WTC11 (cell line): ENCODE data around the gene SLC19A1. TPM values are rescaled to one million over a fixed set of nuclear protein-coding genes. Genes with fewer than 3 reads are reported as not detected.

ENCODE experiments used
- AR ChIP-seq: fragments of 250-450 bp; sonication (Bioruptor Pico); IDR thresholded peaks from 2 replicates; pipeline ENCODE4 v1.9.0; 2021; ENCODE audit warnings: mild to moderate bottlenecking
- EMX1 ChIP-seq: fragments of 250-450 bp; sonication (Bioruptor Pico); IDR thresholded peaks from 2 replicates; pipeline ENCODE4 v1.8.0; 2021; ENCODE audit warnings: mild to moderate bottlenecking
- FOXK1 ChIP-seq: sonication (generic); formaldehyde crosslinking; IDR thresholded peaks from 2 replicates; pipeline ENCODE4 v1.8.0; 2022; ENCODE audit warnings: mild to moderate bottlenecking, moderate library complexity, missing genetic modification reagents
- FOXP1 ChIP-seq: sonication (generic); formaldehyde crosslinking; IDR thresholded peaks from 2 replicates; pipeline ENCODE4 v1.8.0; 2022; ENCODE audit warnings: missing genetic modification reagents, mild to moderate bottlenecking, moderate library complexity, borderline replicate concordance
- GRHL2 ChIP-seq: fragments of 250-450 bp; sonication (Bioruptor Pico); IDR thresholded peaks from 2 replicates; pipeline ENCODE4 v1.8.0; 2022; ENCODE audit warnings: mild to moderate bottlenecking, moderate library complexity; ENCODE audit not compliant: insufficient replicate concordance, severe bottlenecking
- NFE2L1 ChIP-seq: sonication (generic); formaldehyde crosslinking; IDR thresholded peaks from 2 replicates; pipeline ENCODE4 v1.8.1; 2023; ENCODE audit warnings: missing genetic modification reagents
- NR1H2 ChIP-seq: sonication (generic); formaldehyde crosslinking; IDR thresholded peaks from 2 replicates; pipeline ENCODE4 v1.9.0; 2021; ENCODE audit warnings: mild to moderate bottlenecking, moderate library complexity, missing genetic modification reagents
- PREB ChIP-seq: sonication (generic); formaldehyde crosslinking; IDR thresholded peaks from 2 replicates; pipeline ENCODE4 v1.8.1; 2022; ENCODE audit warnings: mild to moderate bottlenecking, missing genetic modification reagents, moderate library complexity, borderline replicate concordance
- SOX15 ChIP-seq: fragments of 250-450 bp; sonication (Bioruptor Pico); IDR thresholded peaks from 2 replicates; pipeline ENCODE4 v1.9.0; 2021; ENCODE audit warnings: mild to moderate bottlenecking
- STAT6 ChIP-seq: sonication (generic); formaldehyde crosslinking; conservative IDR thresholded peaks from 2 replicates; pipeline ENCODE4 v1.8.1; 2023; ENCODE audit warnings: mild to moderate bottlenecking, low read depth, missing genetic modification reagents, moderate library complexity
- TEAD1 ChIP-seq: sonication (generic); formaldehyde crosslinking; IDR thresholded peaks from 2 replicates; pipeline ENCODE4 v1.8.0; 2022; ENCODE audit warnings: mild to moderate bottlenecking, missing genetic modification reagents
- TP53 ChIP-seq: sonication (generic); formaldehyde crosslinking; IDR thresholded peaks from 2 replicates; pipeline ENCODE4 v1.8.1; 2023; ENCODE audit warnings: mild to moderate bottlenecking, missing genetic modification reagents
- USF1 ChIP-seq: sonication (generic); formaldehyde crosslinking; IDR thresholded peaks from 2 replicates; pipeline ENCODE4 v1.8.0; 2022; ENCODE audit warnings: mild to moderate bottlenecking, missing genetic modification reagents
- ZNF219 ChIP-seq: sonication (generic); formaldehyde crosslinking; IDR thresholded peaks from 2 replicates; pipeline ENCODE4 v1.8.0; 2023; ENCODE audit warnings: missing genetic modification reagents, mild to moderate bottlenecking, borderline replicate concordance
- ZNF232 ChIP-seq: sonication (generic); formaldehyde crosslinking; IDR thresholded peaks from 2 replicates; pipeline ENCODE4 v1.8.0; 2022; ENCODE audit warnings: mild to moderate bottlenecking, missing genetic modification reagents
- ZNF263 ChIP-seq: sonication (generic); formaldehyde crosslinking; IDR thresholded peaks from 2 replicates; pipeline ENCODE4 v1.8.1; 2022; ENCODE audit warnings: low read depth, mild to moderate bottlenecking, moderate library complexity, missing genetic modification reagents
- ZNF317 ChIP-seq: sonication (generic); formaldehyde crosslinking; IDR thresholded peaks from 2 replicates; pipeline ENCODE4 v1.8.1; 2023; ENCODE audit warnings: low read depth, mild to moderate bottlenecking, moderate library complexity, missing genetic modification reagents, borderline replicate concordance
- ZNF671 ChIP-seq: fragments of 250-450 bp; sonication (Bioruptor Pico); IDR thresholded peaks from 2 replicates; pipeline ENCODE4 v1.8.0; 2021; ENCODE audit warnings: mild to moderate bottlenecking
- total RNA-seq: library from RNA; stranded (reverse); gene quantifications from 3 replicates; pipeline ENCODE4 v1.2.3, GENCODE V29; 2021
- TF ChIP-seq, protein P1 (sequence below): sonication (generic); formaldehyde crosslinking; IDR thresholded peaks from 2 replicates; pipeline ENCODE4 v1.8.1; 2023; ENCODE audit warnings: mild to moderate bottlenecking, missing genetic modification reagents

The SLC19A1 gene
- total RNA-seq, 1 experiment from 2014 or later = 29.8 TPM

DNA sequence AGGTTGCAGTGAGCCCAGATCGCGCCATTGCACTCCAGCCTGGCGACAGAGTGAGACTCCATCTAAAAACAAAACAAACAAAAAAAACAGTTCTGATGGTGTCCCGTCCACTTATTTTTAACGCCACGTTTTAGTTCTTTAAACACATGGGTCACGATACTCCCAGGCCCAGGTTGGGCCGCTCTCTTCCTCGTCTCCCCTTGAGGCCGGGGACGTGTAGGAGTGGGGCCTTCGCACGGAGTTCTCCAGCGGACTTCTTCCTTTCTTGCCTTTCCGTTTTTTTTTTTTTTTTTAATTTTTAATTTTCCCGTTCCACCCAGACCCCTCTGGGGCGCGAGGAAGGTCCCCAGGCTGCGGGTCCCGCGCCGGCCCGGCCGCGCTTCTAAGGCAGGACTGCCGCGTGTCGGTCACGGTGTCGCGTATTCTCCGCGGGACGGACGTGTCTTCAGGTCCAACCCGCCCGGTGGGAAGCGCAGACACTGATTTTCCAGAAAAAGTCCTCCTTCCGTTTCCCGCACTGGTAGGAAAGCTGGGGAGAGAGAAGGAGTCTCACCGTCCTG, 47.5 kb upstream of the SLC19A1 start (continued):
- TF ChIP-seq FOXK1 (CRISPR knock-in tag) (peak; percentile 30; the same call in 1 of the 2 replicates), SOX15 (CRISPR knock-in tag) (no peak), ZNF317 (CRISPR knock-in tag) (0 out of 2 replicates have a peak, but pooled peaks have one; percentile 21), TP53 (no peak), STAT6 (CRISPR knock-in tag) (no peak), ZNF219 (CRISPR knock-in tag) (no peak), PREB (no peak), FOXP1 (CRISPR knock-in tag) (no peak), NFE2L1 (CRISPR knock-in tag) (no peak), GRHL2 (CRISPR knock-in tag) (no peak), USF1 (CRISPR knock-in tag) (peak; percentile 41; the same call in 1 of the 2 replicates), TEAD1 (peak; percentile 23; the same call in 1 of the 2 replicates), ZNF232 (CRISPR knock-in tag) (no peak), EMX1 (CRISPR knock-in tag) (no peak), NR1H2 (CRISPR knock-in tag) (no peak), ZNF671 (no peak), AR (CRISPR knock-in tag) (no peak), ZNF263 (CRISPR knock-in tag) (no peak; the same call in 1 of the 2 replicates)
- TF ChIP-seq, protein P1, sequence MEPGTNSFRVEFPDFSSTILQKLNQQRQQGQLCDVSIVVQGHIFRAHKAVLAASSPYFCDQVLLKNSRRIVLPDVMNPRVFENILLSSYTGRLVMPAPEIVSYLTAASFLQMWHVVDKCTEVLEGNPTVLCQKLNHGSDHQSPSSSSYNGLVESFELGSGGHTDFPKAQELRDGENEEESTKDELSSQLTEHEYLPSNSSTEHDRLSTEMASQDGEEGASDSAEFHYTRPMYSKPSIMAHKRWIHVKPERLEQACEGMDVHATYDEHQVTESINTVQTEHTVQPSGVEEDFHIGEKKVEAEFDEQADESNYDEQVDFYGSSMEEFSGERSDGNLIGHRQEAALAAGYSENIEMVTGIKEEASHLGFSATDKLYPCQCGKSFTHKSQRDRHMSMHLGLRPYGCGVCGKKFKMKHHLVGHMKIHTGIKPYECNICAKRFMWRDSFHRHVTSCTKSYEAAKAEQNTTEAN (CRISPR knock-in tag) = no peak
